Activated CD4-positive, alpha-beta T cell treated with anti-CD3 and anti-CD28 coated beads, Interleukin-2, amount 50 U/mL, for 24 hours (primary cell): ENCODE data around the gene PDE2A.

Experiments used
- DNase-seq, 2 donors: peaks; one replicate each; pipeline ENCODE4 v3.0.0-alpha.2; 2020; ENCODE audit warnings: low read depth in 1 of 2, low spot score in 1 of 2

The PDE2A gene

DNA sequence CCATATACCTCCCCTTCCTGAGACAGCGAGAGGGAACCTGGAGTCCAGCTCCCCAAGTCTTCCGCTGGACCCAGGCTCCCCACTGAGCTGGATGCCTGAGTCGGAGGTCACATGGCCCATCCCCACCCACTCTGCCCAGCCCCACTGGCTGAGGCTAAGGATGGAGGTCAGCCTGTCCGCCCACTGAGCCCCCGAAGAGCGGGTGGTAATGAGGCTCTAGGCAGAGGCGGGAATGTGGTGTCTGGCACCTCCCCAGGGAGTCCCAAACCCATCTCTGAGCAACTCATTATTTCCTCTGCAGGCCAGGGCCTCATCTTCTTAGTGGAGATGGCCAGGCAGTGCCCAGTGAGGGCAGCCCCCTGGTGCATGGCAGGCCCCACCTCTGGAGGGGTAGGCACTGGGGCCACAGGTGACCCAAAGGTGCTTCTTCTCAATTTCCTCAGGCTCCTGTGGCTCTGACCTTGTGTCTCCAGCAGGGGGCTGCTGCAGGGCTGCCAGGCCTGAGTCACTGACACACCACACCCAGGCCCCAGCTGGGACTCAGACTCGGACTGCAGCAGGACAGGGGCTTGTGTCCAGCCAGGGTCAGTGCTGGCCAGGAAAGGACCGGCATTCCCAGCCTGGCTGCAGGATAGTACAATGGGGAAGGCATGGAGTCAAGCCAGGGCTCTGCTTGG, 10.2 kb upstream of the PDE2A start:
- DNase-seq: peak; percentile 13 to 21

DNA sequence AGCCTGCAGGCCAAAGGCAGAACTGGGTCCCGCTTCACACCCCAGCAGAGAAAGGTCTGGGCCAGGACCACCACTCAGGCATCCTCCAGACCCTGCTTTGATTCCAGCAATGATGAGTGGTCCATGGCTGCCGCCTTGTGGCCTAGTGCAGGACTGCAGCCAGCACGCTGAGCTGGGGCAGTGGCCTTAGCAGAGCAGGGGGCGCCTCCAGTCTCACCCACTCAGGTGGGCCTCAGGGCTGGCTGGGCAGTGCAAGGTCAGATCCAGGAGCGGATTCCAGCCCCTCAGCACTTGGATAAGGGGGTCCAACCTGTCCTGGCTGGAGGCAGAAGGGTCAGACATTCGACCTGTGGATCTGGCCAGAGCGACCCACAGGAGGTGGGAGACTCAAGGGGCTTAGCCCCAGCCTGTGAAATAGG, 9.6 kb upstream of the PDE2A start:
- DNase-seq: peak; percentile 50 to 52

DNA sequence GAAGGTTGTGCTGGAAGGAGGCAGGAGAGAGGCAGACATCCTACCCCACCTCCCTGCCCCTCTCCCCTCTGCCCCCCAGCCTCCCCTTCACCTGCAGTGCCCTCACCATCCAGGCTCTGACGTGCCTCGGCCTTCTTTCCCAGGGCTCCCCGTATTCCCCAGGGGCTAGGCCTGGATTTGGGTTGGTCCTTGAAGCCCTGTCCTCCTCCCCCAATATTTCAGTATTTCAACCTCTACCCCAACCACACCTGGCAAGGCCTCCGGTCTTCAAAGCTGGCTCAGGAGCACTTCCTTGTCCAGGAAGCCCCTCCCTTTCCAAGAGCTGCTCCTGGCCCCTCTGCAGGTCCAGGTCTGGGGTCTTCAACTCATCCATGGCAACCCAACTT, 8.6 kb upstream of the PDE2A start:
- no peak for DNase-seq

DNA sequence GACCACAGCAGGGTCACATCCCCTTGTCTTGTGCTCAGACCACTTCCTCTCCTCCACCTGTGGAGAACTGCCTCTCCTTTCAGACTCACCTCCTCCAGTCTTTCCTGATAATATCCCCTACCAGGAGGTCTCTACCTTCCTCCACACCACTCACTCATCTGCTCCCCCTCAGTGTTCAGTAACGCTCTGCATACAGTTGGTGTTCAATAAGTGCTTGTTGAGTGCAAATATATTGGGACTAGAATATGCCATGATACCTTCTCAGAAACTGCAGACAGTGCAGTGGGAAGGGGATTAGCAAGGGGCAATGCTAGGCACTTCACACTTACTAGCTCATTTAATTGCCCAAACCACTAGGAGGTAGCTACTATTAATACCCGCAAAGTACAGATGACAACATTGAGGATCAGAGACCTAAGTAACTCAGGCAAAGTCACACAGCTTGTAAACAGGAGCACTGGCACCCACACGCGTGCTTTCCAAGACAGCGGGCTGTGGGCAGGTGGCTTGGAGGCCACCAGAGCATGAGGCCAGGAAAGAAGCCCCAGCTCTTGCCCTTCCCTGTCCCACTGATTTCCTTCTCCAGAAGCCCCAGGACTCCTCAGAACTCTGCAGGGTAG, 8.1 kb upstream of the PDE2A start:
- no peak for DNase-seq

DNA sequence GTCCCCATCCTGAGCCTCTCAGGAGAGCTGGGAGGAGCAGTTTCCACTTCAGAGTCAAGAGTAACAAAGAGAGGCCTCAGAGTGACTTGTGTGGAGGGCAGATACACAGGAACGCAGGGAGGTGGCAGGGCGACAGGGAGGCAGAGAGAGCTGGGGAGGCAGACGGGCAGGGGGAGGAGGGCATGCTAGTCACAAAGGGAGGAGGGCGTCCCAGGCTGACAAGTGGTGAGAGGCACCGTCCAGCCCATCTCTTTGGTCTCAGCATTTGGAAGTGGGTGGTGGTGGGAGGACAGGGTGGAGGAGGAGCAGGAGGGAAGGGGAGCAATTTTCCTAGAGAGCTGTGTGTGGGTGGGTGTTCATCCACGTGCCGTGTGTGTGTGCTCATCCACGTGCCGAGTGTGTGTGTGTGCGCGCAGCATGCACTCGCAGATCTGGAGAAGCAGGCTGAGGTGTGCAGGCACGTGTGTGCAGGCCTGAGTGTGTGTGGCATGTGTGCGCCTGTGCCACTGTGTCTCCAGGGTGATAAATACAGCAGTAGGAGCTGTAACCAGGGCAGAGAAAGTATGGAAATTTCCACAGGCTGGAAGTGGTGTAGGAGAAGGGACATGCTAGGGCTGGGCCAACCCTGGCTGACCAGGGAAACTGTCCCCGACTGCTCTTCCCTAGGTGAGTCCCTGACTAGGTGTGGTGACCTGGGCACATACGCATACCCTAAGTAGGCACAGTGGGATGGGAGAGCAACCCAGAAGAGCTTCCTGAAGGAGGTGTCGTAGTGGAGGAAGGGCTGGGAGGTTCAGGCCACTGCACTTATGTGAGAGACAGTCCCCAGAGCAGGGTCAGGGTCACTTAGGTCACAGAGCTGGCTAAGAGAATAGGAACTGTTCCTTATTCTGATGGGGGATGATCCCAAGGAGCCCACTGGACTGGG, 7.3 kb upstream of the PDE2A start:
- DNase-seq: no peak

DNA sequence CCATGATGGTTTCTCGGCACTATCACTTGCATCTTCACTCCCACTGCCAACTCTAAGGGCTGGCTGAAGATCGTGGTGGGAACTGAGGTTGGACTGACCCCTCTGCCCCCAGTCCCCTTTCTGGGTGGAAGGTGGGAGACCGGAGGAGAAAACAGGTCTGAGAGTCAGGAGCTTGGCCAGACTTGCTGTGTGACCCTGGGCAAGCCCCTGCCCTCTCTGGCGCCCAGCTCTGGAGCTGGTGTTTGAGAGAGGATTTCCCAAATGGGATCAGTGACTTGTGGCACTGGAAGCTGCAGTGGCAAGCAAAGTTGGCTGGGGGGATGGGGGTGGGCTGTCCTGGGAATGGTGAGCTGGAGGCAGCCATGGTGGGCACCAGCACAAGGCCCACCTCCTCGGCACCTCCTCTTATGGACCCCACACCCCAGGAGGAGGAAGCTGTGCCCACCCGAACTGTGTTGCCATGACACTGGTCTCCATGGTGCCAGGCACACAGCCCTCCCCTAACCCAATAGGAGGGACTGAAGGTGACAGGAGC, 6.5 kb upstream of the PDE2A start:
- DNase-seq: no peak

DNA sequence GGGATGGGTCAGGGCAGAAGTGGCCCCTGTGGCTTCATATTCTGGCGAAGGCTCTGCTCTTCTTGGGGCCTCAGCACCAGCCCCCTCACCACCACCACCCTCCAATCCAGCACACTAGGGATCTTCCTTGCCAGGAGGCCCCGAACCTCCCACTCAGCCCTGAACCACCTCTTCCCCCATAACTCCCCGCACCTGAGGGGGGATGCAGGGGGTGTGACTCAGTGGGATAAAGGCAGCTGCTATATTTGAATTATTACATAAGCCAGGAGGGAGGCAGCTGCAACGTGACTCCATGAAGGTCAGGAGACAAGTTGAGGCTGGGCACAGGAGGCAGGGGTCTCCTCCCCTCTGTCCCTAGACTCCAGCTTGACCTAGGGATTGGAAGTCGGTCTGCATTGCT, 5.6 kb upstream of the PDE2A start:
- no peak for DNase-seq

DNA sequence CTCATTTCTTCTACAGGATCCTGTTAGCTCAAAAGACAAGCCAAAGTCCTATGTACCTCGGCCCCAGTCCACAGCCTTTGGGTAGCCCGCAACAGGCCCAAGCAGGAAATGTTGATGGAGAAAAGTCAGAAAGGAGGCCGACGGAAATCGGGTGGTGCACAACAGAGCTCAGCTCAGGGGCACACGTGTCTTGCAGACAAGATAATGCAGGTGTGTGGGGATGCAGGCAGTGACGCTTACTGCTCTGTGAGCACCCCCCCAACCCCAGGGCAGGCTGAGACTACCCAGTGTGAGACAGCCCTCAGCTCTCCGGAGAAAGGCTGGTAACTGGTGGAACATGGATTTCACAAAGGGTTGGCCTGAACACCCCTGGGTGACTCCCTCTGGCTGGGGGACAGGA, 4.3 kb upstream of the PDE2A start:
- DNase-seq: no peak

DNA sequence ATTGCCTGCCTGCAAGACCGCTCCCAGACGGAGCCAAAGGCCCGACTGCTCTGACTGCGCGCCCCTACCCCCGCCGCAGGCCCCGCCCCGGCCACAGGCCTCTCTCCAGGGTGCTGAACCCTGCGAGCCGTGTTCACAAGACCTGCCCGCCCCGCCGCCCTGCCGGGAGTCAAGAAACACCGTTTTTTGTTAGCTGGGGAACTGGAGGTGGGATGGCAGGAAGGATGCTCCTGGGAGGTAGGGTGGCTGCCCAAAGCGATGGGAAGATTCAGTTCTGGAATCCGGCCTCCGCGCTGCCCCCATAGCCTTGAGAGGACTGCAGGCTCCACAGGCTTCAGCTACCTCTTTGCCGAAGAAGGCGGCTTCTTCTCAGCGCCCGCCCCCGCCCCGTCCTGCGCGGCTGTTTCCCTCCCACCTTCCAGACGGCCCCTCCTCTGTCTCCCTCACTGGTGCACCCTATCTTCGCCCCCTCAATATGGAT, 2.7 kb upstream of the PDE2A start:
- DNase-seq: peak; percentile 50 to 52

DNA sequence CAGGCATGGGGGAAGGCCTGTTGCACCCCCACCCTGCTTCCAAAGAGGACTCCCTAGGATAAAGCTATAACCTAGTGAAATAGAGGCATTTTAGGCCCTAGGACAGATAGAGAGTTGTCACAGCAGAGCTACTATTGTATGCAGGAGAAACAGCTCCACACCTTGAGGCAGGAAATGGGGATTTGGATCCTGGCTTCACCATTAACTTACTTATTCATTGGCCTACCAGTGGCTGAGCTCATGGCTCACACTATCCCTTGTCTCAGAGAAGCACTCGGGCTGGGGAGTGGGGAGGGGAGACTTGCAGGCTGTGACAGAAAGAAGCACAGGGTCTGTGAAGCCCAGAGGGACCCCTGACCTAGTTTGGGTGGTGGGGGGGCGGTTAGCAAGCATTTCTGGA, 999 bp upstream of the PDE2A start:
- DNase-seq: no peak

DNA sequence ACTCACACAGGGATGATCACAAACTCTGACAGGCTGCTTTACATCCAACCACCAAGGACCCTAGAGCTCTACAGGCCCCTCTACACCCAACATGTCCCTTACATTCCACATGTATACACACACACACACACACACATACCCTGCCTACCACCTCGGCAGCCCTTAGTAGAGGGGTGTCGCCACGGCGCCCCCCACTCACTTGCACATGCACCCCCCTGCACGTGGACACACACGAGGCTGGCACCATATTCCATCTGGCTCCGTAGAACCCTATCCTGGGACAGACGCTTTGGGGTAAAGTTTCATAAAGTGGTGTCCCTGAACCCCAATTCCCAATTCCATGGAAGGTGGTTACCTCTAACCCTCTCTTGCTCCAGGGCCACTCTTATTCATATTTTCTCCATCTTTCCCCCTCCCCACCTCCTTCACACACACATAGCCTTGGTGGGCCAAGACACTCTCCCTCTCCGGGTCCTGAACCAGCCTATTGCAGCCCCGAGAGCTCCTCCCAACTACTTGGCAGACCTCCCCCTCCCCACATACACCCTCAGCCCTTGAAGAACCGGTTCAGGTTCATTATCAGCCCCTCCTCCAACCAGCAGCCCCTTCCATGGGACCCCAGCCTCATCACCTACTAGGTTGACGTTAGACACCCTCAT, 809 bp downstream of the PDE2A start:
- DNase-seq: no peak

DNA sequence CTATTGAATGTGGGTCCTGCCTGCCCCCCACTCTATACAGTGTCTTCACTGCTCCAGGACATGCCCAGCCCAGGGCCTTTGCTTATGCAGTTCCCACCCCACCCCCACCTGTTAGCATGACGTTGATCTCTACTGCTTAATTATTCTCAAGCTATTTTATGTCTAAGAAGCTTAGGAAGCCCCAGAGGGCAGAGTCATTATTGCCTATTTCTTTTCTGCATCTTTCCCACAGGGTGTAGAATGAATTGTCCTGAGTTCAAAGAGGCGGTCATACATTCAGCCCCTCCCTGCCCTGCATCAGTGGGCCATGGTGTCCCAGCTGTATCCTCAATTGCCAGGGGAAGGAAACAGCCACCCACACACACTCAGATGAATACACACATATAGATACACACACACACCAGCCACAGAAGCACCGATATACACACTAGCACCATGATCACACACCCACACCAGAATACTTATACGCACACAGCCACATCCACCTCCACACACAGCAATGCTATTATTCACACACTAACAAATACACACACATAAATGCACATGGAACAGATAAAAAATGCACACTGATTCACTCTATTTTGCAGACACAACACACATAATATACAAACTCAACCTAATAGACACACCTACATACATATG, 1.5 kb downstream of the PDE2A start:
- DNase-seq: no peak

DNA sequence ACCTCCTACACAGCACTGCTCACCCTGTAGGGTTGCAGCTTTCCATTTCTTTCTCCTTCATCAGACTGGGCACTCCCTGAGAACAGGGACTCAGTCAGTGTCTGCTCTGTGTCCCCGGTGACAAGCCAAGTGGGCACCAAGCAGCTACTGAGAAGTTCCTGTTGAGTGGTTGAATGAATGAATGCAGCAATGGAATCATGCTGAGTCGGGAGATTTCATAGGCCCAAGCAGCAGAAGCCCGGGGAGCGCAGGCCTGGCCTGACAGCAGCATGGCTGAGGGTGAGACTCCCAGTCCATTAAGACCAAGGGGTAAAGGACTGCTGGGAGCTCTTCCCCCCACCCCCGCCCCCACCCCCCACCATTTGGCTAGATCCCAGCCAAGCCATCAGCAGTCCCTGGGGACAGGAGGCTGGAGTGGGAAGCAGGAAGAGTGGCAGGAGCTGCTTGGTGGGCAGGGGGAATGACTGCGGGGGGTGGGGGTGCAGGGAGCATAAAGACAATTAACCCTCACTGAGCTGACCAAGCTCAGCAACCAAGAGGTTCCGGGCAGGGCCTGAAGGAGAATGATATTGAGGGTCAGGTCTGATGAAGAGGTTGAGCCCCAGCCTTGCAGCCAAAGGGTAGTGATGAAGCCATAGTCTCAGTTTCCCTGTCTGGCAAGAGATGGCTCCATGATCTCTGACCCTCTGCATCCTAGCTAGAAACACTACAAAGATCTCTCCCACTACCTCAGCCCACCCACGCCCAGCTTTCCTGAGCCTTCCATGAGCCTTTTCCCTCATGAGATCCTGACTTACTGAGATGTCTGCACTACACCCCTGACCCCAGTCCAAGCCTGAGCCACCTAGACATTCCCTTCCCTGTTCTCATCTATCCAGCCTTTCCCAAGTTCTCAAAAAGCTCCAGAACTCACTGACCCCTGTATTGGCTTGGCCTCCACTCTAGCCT, 2.8 kb downstream of the PDE2A start:
- no peak for DNase-seq

DNA sequence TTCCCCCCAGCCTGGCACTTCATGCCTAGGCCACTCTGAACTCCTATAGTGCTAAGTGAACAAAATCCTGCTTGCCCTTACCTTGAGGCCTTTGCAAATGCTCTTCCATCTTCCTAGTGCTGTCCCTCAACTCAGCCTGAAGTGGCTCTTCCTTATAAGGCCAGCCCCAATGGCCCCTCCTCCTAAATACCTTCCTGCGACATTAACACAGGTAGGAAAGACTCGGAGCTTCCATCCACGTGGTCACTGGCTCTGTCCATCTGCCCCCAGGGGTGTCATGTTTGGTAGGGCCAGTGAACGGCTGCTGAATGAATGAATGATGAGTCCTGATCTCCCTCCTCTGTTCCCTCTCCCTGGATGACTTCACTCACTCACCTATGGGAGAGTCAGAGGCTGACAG, 4.2 kb downstream of the PDE2A start:
- no peak for DNase-seq

DNA sequence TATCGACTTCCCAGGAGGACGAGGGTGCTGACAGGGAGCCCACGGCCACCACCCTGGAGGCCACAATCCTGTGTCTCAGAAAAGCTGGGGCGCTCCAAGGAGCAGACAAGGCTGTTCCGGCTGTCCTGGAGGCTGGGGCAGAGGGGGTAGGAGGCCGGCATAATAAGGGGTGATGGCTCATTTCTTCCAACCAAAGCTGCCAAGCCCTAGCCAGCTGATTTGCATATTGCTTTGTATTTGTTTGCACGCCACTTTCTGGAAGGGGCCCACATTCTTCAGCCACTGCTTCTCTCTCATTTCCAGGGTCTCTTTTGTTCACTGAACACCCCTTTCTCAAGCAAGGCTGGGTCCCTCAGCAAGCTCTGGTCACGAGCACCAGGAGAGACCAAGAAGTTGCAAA, 4.7 kb downstream of the PDE2A start:
- no peak for DNase-seq

DNA sequence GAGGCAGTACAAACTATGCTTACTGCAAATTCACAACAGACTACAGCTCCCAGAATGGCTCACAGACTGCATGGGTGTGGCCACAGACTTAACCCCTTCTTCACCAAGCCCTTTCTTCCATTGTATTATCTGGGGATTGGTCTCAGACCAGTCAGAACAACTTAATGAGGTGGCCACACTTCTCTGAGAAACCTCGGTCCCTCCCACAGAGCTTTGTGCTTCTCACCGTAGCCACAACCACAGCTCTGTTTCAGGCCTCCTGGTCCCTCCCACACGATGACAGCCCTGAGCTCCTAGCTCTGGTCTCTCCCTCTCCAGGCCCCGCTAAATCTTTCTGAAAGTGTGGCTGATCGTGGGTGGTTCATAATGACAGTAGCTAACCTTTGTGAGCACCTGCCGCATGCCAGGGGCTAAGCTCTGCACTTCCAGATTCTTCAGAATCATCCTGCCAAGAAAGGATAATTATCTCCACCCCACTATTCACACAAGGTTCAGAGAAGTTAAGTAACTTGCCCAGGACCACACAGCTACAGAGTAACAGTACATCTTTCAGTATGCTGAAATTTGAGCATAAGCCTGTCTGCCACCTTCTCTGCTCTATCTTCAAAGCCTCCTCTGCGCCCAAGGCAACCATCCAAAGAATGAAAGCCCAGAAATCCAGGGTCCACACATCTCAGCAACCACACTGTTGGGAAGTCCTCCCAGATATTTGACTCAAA, 5.4 kb downstream of the PDE2A start:
- DNase-seq: no peak

DNA sequence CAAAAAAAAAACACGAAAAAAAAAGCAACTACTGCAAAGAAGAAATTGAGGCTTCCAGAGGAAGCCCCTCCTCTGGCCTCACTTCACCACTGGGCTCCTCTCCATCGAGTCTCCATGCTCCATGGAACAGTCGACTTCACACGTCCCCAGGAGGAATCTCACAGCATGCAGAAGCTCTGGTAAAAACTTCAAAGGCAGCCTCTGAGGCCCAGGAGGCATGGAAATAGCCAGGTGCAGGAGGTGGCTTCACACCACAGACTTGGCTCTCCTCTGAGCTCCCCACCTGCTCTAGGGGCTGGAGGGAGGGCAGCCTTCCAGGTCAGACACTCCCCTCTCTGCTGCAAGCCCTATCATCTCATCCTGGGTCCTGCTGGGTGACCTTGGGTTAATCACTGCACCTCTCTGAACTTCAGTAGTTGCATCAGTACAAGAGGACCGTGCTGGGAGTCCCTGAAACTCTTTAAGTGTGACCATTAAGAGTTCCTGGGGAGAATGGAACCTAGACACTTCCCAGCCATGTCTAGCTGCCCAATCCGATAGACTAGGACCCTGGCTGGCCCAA, 8.2 kb downstream of the PDE2A start:
- DNase-seq: no peak

DNA sequence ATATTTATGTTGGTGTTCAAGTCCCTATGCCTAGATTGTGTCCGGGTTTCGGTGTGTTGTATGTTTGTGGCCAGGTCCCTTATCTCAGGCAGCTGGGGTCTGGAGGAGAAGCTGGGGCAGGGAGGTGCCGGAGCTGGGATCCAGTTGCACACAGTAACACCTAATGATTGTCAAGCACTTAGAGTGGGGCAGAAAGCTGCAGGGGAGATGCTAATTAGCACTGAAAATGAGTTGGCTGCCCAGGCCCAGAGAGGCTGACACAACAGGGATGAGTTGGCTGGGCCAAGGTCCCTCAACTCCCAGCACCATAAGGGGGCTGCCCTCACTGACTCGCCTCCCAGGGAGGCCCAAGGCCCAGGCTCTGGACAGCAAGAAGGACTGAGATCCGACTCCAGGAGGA, 12.2 kb downstream of the PDE2A start:
- no peak for DNase-seq

DNA sequence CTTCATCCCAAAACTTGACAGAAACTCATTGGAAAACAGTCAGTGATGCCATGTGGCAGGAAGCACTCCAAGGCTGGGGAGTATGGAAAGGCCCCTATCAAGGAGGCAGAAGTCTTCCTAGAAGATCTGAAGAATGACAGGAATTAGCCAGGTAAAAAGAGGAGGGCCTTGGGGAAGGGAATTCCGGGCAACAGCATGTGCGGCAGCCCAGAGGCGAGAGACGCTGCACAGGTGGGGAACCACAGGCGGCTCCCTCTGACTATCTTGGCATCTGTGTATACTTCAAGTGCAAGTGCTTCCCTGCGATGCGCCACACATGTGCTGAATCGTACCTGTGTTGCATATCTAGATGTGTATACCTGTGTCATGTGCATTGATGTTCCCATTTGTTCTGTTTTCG, 12.7 kb downstream of the PDE2A start:
- DNase-seq: no peak
